RCC 7860 (cell line): ENCODE measurements around the gene IFNK.
A peak's percentile ranks its signal among the peaks of the same experiment; 100 is the strongest.
"Not testable (repeated sequence)": the region's sequence is repeated elsewhere in the genome, so short reads cannot be mapped to it uniquely, and the experiment has no call there.

Experiments used
- DNase-seq: peaks from one replicate; pipeline ENCODE4 v3.0.0-alpha.2; 2015; ENCODE audit warnings: low spot score
- FAIRE-seq: peaks from 2 replicates; lab custom pipeline; 2012; peaks lifted over from hg19 to GRCh38; lab: Jason Lieb, UNC

The IFNK gene, protein sequence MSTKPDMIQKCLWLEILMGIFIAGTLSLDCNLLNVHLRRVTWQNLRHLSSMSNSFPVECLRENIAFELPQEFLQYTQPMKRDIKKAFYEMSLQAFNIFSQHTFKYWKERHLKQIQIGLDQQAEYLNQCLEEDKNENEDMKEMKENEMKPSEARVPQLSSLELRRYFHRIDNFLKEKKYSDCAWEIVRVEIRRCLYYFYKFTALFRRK

DNA sequence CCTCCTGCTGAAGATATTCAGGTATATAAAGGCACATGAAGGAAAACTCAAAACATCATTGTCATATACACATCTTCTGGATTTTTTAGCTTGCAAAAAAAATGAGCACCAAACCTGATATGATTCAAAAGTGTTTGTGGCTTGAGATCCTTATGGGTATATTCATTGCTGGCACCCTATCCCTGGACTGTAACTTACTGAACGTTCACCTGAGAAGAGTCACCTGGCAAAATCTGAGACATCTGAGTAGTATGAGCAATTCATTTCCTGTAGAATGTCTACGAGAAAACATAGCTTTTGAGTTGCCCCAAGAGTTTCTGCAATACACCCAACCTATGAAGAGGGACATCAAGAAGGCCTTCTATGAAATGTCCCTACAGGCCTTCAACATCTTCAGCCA is at the start of gene IFNK:
Gene IFNK, plus strand, starts transcription at position 55 of the 400 bp plus-strand sequence. Its CDS starts 47 bp downstream, at position 102.
- no peak for FAIRE-seq
- no peak for DNase-seq

DNA sequence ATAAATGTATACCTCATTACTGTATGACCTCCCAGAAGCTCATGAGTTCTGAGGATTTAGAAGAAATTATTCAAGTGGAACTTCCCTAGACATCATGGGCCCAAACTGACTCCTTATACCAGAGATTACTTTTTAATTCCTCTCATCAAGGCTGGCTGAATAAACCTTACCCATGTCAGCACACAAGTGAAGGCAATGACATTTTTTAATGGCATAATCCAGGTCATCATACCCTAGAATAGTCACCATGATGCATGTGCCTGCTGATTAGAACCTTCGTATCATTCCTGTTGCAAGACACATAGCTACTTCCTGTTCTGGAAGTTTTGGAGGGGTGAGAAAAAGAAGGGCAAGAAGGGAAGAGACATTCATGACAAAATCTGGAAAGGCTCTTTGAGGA is 49.8 kb upstream of the IFNK start:
- no peak for FAIRE-seq
- no peak for DNase-seq

DNA sequence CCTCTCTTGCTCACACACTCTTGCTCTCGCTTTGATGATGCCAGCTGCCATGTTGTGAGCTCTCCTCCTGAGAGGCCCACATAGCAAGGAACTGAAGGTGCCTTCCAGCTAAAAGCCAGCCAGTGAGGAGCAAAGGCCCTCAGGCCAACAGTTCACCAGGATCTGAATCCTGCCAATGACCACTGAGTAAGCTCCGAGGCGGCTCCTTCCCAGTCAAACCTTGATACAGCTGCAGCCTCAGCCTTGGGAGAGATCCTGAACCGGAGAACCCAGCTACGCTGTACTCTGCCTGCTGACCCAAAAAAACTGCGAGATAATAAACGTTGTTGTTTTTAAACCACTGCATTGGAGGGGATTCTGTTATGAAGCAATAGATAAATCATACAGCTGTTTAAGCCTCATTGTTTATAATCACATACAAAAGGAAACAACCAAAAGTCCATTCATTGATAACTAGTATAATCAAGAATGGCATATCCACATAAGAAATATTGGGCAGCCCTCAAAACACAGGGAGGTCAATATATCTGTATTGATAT is 49.0 kb upstream of the IFNK start:
- FAIRE-seq (no peak), DNase-seq (no peak)

DNA sequence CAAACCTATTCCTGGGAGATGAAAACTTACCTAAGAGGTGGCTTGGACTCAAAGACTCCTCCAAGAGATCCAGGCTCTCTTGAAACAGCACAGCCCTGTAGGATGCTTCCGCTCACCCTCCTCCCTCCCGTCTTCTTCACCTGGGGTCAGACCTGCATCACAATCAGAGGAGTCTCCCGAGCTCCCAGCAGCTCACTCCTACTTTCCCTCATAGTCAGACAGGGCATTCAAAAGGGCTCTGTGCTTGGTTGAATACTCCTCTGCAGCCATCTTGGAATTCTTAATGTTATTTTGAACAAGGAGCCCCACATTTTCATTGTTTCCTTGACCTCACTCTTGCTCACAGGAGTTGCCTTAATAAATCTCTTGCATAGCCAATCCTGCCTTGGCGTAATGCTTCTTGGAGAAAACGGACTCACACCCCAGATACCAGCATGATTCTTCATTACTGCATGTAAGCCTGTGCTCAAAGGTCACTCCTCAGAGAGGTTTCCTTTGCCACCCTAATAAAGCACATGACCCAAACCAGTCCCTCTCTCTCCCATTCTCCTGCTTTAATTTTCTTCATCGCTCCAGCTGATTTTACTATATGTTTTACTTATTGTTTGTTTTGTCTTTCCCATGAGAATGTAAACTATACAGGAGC is 47.1 kb upstream of the IFNK start:
- DNase-seq (no peak), FAIRE-seq (no peak)

DNA sequence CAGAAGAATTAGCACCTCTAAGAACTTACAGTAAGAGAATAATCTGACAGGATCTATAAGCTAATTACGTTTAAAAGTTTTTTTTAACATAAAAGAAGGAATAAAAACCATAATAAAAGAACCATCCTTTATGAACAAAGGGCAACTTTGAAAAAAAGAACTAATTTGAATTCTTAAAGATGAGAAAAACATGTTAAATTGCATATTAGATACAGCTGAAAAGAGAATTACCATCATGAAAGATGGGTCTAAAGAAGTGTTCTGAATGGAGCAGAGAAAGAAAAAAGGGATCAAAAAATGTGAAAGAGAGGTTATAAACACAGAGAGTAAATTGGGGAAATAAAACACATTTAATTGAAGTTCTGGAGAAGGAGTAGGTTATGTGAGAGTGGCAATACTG is 45.8 kb upstream of the IFNK start:
- no peak for FAIRE-seq
- no peak for DNase-seq

DNA sequence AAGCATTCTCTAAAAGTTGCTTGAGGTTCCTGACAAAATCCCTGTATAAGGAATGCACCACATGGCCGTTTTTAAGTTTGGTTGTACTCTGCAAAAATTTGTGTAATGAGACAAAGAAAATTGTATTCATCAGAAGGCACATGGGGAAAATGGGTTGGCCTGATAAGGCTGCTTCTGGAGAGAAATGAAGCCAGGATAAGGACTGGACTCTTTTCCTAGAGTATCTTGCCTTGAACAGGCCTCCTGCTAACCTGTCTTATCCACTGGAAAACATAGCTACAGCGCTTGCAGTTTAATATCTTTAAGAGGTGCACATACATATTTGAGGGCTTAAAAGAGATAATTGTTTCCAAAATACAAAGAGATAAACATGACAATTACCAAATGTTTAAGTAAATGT is 41.4 kb upstream of the IFNK start:
- FAIRE-seq (no peak), DNase-seq (no peak)

DNA sequence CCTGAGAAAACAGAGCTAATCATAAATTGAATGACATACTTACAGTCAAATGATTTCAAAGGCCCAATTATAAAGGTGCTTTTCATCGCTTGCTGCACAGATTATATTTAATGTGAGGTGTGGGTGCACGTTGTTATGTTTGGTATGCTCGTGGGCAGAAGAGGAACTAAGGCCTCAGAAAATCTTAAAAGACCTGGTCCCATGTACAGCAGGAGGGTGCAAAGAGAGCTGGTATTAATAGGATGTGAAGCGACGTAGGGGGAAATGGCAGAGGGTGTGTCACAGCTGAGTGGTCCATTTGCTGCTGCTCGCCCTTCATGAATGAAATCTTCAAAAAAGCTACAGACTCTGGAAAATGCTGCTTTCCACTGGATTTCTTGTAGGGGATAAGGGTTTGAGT is 40.5 kb upstream of the IFNK start:
- DNase-seq (no peak), FAIRE-seq (no peak)

DNA sequence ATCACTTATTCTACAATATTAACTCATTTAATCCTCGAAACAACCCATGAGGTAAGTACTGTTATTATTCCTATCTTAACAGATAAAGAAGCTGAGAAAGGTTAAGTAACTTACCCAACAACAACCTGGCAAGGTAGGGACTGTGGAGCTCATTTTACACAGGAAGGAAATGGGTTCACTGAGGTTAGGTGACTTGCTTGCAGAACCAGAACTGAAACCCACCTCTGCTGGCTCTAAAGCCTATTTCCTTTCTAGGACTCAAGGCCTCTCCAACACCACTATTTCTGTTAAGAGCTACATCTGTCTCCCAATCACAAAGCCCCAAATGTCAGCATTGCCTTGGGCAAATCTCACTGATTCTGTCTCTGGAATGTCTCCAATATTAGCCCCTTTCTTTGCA is 38.9 kb upstream of the IFNK start:
- FAIRE-seq, result no peak

DNA sequence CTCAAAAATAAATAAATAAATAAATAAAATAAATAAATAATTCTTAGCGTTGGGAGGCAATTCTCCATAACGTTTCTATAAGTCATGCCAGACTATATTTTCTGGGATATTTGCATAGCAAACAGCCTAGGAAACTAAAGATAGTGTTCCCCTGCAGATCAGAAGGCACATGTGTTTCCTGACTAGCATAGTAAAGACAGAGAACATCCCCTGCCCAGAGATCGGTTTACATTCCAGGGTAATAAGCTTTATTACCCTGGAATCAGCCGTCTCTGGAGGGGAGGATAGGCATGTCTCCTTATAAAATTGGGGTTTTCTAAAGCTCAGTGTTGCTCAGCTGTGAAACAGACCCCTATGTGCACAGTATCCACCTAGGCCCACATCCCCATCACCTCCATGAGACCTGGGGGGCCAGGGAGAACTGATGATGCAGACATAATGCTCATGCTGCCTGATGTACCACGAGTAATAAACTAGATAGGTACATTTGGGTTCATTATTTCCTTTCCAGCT is 36.9 kb upstream of the IFNK start:
- FAIRE-seq, result no peak
- no peak for DNase-seq

More for the DNA sequence above, 38.9 kb upstream of the IFNK start:
- DNase-seq, result no peak

DNA sequence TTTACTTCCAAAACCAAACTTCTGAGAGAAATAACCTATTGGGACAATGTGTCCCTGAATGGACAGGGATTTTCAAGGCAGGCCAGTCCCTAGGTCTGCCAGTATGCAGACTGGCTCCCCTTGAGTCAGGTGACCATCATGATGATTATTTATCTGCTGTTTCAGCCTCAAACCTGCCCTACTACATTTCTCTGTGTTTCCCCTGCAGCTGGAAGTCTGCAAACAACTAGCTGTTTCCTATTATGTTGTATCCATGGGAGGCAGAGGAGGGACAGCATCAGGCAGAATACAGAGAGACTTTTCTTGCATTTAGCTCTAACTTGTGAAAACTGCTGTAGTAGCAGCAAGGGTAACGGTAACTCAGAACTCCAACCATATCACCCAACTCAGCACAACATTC is 36.2 kb upstream of the IFNK start:
- FAIRE-seq (no peak), DNase-seq (no peak)

DNA sequence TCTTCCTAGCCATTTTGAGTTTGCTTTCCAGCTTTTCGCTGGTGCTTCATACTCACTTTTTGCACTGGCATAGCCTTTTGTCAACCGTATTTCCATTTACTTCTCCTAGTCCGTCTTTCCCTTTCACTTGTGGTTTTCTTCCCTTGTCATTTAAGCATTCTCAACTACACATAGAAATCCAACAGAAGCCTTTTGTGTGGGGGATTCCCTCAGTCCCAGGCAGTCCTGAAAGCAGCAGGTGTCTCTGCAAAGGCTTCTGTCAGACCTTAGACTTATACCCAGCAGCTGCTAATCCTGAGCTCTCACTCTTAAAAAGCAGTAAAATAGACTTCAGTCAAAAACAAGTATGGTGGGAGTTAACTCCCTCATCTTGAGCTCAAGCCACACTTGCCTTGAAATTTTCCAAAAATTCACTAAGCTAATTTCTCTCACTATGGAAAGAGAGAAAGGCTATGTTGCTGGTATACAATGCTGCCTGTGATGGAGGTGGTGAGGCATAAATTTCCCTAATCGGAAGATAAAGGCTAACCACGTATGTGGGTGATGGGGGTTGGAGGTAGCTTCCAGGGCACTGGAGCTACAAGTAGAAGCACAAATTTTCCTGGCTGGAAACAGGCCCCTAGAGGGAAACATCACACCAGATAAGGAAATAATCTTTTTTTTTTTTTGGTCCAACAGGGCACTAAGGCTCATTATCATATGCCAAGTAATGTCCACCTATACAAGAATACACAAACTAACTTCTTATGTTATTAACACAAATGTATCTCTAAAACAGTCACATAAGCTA is 34.8 kb upstream of the IFNK start:
- FAIRE-seq, result no peak

DNA sequence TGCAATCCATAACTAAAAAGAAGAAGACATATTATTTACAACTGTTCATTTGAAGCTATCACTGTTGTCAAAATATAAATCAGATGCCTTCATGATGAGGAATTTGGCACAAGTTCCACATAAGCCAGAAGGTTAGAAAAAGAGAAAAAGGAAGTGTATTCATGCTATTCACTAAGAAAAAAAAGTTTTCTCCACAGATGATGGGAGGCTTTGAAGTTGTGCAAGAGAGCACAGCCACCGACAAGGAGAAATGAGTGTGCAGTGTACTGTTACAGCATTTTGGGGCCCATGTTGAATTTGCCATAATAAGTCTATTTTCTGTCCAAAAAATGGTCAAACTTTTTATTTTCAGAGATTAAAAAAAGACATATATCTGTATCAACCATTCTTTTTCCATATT is 32.9 kb upstream of the IFNK start:
- no peak for FAIRE-seq
- DNase-seq, result no peak

More for the DNA sequence above, 34.8 kb upstream of the IFNK start:
- no peak for DNase-seq

DNA sequence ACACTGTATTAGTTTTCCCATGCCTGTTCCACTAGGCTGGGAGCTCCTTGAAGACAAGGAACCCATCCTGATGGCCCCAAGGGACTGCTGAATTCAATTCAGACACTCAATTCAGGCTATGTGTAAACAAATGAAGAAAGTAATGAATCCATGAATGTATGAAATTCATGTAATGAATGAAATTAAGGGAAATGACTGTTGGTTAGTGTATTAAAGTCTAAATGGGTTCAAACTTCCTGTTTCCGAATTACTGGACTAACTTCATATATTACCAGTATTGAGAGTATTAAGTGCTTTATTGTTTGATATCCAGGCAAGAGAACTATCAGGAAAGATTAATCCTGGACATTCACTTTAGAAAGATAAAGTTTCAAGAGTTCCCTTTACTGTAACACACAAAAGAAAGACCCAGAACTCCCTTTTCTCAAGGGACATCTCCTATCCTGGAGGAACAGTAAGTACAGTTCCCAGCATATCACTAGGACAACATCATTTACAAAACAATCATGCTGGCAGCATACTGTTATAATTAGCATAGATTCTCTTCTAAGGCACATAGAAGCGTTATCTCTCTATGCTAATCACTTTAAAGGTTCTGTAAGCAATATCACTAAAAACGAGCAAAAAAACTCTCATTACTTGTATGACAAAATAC is 28.5 kb upstream of the IFNK start:
- no peak for FAIRE-seq
- DNase-seq, result no peak

DNA sequence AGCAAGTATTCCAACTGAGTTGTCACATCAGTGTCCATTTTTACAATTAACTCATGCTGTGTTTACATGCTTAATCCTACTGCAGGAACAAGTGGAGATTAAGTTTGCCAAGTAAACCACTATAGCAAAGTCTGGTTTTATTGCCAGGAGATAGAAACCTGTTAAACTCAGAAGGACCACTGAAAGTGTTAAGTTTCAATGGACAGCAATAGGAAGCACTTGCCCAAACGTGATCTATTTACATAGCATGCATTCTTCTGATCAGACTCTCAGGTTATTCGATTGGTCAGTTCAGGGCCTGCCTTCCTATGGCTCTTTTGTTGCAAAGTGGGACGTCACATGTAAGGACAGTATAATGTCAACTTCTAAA is 28.0 kb upstream of the IFNK start:
- FAIRE-seq, result no peak

DNA sequence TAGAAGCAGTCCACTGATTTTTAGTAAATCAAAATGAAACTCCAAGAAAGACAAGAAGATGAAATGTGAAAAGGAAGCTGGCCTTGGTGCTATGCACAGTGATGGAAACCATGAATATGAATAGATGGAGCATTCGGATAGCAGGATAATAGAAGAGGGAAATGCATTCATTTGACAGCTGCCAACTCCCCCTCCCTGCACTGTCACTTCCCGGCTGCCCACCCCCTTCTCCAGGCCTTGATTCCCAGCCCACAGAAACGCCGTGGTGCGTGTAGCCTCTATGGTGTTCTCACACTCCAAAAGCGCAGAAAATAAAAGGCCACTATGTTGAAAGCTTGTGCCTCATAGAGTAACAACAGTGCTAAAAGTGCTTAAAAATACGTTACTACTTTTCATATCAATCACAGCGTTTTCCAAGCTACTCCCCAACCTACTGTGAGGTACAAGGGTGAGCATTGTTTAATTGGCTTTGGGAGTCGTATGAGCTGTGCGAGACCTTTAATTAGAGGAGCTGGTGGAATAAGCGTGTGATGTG is 26.1 kb upstream of the IFNK start:
- no peak for FAIRE-seq

More for the DNA sequence above, 28.0 kb upstream of the IFNK start:
- no peak for DNase-seq

DNA sequence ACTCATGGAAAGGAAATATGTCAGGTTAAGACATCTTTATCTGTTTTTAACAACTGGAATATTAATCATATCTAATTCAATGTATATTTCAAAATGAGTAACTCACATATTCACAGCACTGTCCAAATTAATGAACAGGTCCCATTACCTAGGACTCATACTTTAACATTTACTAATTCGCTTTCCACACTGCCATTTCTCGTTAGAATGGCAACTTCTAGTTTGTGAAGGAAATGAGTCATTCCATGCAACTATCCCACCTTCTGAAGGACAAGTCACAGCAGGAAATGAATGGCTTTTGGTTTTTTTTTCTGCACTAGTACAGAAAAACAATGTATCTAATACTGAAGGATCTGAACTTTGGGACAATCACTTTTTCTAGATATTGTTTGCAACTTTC is 24.6 kb upstream of the IFNK start:
- DNase-seq (peak; percentile 31), FAIRE-seq (peak; percentile 34)

More for the DNA sequence above, 26.1 kb upstream of the IFNK start:
- no peak for DNase-seq

DNA sequence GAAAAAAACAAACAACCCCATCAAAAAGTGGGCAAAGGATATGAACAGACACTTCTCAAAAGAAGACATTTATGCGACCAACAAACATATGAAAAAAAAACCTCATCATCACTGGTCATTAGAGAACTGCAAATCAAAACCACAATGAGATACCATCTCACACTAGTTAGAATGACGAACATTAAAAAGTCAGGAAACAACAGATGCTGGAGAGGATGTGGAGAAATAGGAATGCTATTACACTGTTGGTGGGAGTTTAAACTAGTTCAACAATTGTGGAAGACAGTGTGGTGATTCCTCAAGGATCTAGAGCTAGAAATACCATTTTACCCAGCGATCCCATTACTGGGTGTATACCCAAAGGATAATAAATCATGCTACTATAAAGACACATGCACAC is 23.2 kb upstream of the IFNK start:
- not testable (repeated sequence) for FAIRE-seq, DNase-seq

DNA sequence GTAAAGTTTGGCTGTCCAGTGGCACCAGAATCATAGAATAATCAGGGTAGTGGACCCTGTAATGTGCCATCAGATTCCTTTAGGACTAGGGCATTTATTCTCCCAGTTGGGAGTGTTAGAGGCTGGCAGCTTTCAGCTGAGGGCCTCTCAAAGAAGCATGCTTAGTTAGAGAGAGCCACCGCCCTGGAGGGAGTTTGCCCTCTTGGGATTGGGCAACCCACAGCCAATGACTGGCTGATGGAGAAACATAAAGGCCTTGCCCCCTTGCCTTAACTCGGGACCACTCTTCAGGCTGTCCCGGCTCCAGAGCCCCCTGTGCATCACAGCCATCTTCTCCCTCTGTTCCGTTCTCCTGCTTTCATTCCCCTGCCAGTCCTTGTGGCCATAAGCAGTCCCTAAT is 20.5 kb upstream of the IFNK start:
- FAIRE-seq, result no peak
- DNase-seq, result no peak

DNA sequence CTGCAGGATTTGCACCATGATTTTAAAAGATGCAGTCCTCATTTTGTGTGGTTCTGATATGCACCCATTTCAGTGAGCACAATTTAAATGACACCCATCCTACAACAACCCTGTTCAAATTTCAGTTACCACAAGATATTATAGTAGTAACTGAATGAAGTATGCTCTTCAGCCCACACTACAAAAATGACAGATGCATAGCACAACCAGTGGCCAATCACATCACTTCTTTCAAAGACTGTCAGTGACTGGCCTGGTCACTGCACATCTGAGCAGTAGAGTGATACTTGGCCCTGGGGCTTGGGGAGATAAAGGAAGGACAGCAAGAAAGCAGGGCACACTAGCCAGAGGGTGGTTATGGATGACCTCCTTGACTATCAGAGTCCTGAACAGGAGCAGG is 19.8 kb upstream of the IFNK start:
- DNase-seq, result no peak
- FAIRE-seq, result no peak

DNA sequence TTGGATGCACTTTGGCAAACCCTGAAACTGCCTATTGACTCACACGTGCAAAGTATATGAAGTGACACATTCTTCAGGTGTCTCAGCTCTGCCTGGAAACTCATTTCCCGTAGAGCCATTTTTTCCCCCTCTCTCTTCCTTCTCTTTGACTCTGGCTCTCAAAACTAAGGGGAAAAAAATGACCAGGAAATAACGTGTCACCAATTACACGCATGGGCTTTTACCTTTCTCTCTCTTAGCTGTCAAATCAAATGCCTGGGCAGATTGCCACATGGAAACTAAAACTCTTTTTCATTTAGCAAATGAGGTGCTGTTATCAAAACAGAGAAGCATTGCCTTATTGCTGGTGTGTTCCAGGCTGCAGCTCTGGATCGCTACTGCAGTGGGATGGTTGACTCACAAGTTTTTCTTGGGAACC is 18.3 kb upstream of the IFNK start:
- FAIRE-seq, result no peak

DNA sequence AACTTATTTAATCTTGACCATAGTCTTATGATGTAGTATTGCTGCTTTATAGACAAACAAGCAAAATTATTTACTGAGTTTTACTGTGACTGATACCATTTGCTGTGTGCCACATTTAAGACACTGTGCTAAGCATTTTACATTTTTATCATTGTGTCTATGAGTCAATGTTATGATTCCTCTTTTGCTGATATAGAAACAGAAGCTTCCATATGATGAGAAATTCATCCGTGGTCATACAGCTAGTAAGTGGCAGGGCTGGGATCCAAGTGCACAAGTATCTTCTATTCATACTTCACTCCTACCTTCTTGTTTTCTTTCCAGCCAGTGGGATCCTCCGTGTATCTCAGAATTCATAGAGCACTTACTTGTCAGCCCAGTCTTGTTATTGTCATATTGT is 17.1 kb upstream of the IFNK start:
- DNase-seq (no peak), FAIRE-seq (no peak)

More for the DNA sequence above, 18.3 kb upstream of the IFNK start:
- DNase-seq, result no peak
